Measurements from ENCODE around the gene ZSCAN9.

Gene ZSCAN9

DNA sequence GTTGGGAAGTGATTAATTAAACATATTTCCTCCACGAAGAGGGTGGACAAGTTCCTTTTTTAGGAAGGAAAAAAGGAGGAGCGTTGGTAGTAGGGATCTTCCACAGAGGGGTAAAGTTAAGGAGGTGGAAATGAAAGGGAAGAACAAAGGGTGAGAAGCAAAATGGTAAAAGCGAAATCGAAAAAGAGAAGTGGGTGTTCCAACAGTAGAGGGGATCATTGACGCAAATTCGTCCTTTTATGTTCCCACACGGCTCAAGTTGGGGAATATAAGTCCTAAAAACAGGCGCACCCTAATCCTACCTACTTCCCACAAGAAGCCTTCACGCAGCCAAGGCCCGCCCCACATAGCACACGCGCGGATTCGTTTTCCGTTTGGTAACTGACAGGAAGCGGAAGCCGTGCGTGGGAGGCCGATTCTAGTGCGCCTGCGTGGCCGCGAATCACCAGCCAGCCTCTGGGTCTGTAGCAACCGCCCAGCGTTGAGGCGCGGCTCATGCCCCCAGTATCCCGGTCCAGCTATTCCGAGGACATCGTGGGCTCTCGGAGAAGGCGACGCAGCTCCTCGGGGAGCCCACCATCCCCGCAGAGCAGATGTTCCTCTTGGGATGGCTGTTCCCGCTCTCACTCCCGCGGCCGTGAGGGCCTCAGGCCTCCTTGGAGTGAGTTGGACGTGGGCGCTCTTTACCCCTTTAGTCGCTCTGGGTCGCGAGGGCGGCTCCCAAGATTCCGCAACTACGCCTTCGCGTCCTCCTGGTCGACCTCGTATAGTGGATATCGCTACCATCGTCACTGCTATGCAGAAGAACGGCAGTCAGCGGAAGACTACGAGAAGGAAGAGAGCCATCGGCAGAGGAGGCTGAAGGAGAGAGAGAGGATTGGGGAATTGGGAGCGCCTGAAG is 34.1 kb downstream of the ZSCAN9 start, which contains the start of gene NKAPL:
NKAPL (plus strand) TSS at position 421 of the 901 bp plus-strand sequence; CDS start at position 496, 75 bp downstream.
- in situ Hi-C loops (cut with HindIII; ENCODE audit: low pct_unique_long_range_greater_than_20kb, low sequenced_read_pairs) = no loop called here
- DNase-seq (ENCODE audit: low read depth in 1 of 2, low spot score in 1 of 2) = no peak

GRCh38 chr6:28263922-28264321 is 38.8 kb downstream of the ZSCAN9 start:
- in situ Hi-C loops (cut with HindIII; ENCODE audit: low pct_unique_long_range_greater_than_20kb, low sequenced_read_pairs) = no loop called here
- no peak for TF ChIP-seq JUND (IDR thresholded peaks at IDR 0.05; ENCODE audit: low read depth)

More for the DNA sequence above, 34.1 kb downstream of the ZSCAN9 start, which contains the start of gene NKAPL:
- no peak for TF ChIP-seq JUND (IDR thresholded peaks at IDR 0.05; ENCODE audit: low read depth)

DNA sequence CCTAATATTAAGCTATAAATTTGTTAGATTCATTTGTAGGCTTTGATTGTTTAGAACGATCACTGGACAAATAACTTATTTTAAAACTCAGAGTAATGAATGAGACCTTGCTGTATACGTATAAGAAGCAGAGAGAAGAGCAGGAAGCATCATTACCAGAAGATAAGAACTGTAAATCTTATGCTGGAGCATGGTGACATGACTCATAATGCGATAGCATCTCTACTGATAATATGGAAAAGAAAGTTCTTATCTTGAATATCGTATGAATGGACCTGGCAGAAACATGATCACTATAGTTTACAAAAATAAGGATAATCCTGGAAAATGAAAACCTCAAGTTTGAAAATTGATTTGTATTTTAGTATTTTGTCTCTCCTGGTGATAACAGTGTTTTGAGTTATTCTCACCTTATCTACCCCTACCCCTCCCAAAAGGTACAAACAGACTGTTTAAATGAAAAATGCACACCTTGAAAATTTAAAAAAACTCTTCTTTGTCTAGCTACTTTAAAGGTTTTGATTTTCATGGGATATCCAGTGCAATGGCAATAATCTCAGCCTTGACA is 39.8 kb downstream of the ZSCAN9 start:
- in situ Hi-C loops (cut with HindIII; ENCODE audit: low pct_unique_long_range_greater_than_20kb, low sequenced_read_pairs) = no loop called here
- no peak for DNase-seq (ENCODE audit: low read depth in 1 of 2, low spot score in 1 of 2)
- TF ChIP-seq JUND (IDR thresholded peaks at IDR 0.05; ENCODE audit: low read depth) = no peak

More at GRCh38 chr6:28263922-28264321, 38.8 kb downstream of the ZSCAN9 start:
- DNase-seq (ENCODE audit: low read depth in 1 of 2, low spot score in 1 of 2) = no peak

DNA sequence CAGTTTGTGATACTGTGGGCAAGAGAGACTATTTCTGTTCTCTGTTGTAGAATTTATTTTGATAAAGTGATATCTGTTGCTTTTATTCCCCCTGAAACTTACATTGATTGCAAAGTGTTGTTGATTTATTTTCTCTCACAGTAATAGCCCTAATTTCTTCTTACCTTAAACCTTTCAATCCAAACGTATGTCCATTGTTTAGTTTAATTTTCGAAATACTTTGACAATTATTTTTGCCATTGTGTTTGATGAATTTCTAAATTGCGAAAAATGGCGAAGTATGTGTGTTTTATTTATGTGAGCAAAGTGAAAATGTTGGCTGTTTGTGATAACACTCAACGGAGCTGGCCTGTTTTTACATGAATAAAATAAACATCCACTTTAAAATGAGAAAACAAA is 41.5 kb downstream of the ZSCAN9 start:
- DNase-seq (ENCODE audit: low read depth in 1 of 2, low spot score in 1 of 2) = no peak
- in situ Hi-C loops (cut with HindIII; ENCODE audit: low pct_unique_long_range_greater_than_20kb, low sequenced_read_pairs) = no loop called here
- no peak for TF ChIP-seq JUND (IDR thresholded peaks at IDR 0.05; ENCODE audit: low read depth)

- no peak for TF ChIP-seq JUND (IDR thresholded peaks at IDR 0.05; ENCODE audit: low read depth)
- peak; percentile 73 to 93 for DNase-seq (ENCODE audit: low read depth in 1 of 2, low spot score in 1 of 2)
- in situ Hi-C loops (cut with HindIII; ENCODE audit: low pct_unique_long_range_greater_than_20kb, low sequenced_read_pairs) = no loop called here
Measured at GRCh38 chr6:28266962-28267694, 42.1 kb downstream of the ZSCAN9 start, which contains the start of gene ZSCAN26. ZSCAN26 (plus strand) TSS chr6:28267143; CDS start chr6:28271920, 4,777 bp downstream.

DNA sequence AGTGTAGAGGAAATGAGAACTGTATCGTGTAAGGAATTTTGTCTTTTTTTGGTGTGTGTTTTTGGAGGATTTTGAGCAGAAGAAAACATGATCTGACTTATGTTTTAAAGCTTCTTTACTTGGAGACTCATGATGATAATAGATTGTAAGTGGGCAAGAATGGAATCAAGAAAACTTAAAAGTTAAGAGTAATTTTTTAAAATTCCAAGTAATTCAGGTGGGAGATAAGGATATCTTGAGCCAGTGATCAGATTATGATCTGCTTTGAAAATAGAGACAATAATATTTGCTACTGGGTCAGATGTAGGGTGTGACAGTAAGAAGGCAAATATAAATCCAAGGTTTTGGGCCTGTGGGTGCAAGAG is 42.6 kb downstream of the ZSCAN9 start:
- no peak for TF ChIP-seq JUND (IDR thresholded peaks at IDR 0.05; ENCODE audit: low read depth)
- in situ Hi-C loops (cut with HindIII; ENCODE audit: low pct_unique_long_range_greater_than_20kb, low sequenced_read_pairs) = no loop called here

GRCh38 chr6:28269492-28269891 is 44.4 kb downstream of the ZSCAN9 start:
- TF ChIP-seq JUND (IDR thresholded peaks at IDR 0.05; ENCODE audit: low read depth) = no peak
- no peak for DNase-seq (ENCODE audit: low read depth in 1 of 2, low spot score in 1 of 2)
- in situ Hi-C loops (cut with HindIII; ENCODE audit: low pct_unique_long_range_greater_than_20kb, low sequenced_read_pairs) = no loop called here

More for the DNA sequence above, 42.6 kb downstream of the ZSCAN9 start:
- no peak for DNase-seq (ENCODE audit: low read depth in 1 of 2, low spot score in 1 of 2)

DNA sequence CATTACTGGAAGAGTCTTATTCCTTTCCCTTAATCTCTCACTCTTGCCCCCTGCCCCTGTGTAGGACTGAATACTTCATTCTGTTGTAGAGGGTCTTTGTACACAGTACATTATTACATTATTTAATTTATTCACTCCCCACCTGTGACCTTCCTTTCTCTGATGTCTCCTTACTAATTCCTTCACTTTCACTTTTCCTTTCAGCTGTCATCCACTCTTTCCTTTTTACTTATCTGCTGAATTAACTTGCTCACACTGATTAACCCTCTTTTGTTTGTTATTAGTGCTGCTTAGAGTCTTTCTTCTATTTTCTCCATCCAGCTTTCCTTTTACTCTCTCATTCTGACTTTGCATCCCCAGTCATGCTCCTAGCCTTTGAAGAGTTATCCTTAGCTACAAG is 49.8 kb downstream of the ZSCAN9 start:
- DNase-seq (ENCODE audit: low read depth in 1 of 2, low spot score in 1 of 2) = no peak
- in situ Hi-C loops (cut with HindIII; ENCODE audit: low pct_unique_long_range_greater_than_20kb, low sequenced_read_pairs) = no loop called here
- no peak for TF ChIP-seq JUND (IDR thresholded peaks at IDR 0.05; ENCODE audit: low read depth)

GRCh38 chr6:28277746-28278145 is 52.7 kb downstream of the ZSCAN9 start:
- no peak for DNase-seq (ENCODE audit: low read depth in 1 of 2, low spot score in 1 of 2)

DNA sequence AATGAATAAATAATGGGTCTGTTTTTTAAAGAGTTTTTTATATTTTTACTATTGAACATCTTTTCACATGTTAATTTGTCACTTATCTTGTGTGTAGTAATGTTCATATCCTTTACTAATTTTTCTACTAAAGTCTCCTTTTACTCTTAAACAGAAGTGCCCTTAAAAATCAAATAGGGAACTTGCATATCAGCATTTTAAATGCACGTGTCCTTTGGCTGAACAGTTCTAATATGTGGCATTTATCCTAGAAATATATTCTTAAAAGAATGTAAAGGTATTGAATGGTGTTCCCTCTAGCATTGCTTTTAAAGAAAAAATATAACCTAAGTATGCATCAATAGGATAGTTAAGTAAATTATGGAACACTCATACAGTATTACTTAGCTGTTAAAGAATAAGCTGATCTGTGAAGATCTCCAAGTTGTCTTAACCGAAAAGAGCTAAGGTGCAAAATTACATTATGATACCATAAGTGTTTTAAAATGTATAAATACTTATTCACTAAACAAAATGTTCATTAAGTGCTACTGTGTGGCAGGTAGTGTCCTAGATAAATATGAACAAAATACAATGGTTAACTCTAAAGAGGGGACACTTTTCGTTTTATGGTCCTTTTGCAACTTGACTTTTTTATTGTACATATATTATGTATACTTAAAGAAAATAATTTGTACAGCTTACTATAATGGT is 55.7 kb downstream of the ZSCAN9 start:
- in situ Hi-C loops (cut with HindIII; ENCODE audit: low pct_unique_long_range_greater_than_20kb, low sequenced_read_pairs) = no loop called here
- DNase-seq (ENCODE audit: low read depth in 1 of 2, low spot score in 1 of 2) = no peak
- TF ChIP-seq JUND (IDR thresholded peaks at IDR 0.05; ENCODE audit: low read depth) = no peak

More at GRCh38 chr6:28277746-28278145, 52.7 kb downstream of the ZSCAN9 start:
- in situ Hi-C loops (cut with HindIII; ENCODE audit: low pct_unique_long_range_greater_than_20kb, low sequenced_read_pairs) = no loop called here
- TF ChIP-seq JUND (IDR thresholded peaks at IDR 0.05; ENCODE audit: low read depth) = no peak

DNA sequence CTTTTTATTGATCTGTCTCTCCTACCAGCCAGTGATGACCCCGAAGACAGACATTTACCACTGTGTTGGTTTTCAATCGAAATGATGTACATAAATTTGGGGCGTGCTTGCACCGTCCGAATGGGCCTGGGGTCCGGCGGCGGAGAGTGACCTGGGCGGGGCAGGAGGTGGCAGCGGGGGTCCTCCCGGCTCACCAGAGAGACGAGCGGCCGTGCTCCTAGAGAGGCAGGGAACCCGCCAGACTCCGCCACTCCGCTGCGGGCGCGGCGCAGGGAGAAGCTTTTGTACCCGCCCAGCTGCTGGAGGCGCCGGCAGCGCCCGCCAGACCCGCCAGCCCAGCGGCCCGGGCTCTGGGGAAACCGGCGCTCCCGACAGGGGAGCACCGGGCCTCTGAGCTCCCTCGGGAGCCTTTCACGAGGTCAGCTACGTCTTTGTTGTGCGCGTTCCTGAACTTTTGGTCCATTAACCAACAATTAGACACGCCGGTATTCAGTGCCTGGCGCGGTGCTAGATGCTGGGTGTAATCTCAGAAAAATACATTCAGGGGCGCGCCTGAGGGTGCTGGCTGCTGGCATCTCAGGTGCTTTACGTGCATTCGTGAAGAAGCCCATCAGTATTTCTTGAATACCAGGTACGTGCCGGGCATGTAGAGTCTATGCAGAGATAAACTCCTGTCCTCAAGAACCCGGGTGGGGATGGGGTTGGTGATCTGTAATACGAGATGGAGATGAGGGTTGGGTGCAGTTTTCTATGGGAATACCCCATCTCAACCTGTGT is 56.4 kb downstream of the ZSCAN9 start, which contains the start of gene PGBD1:
PGBD1 (plus strand) TSS at position 285 of the 777 bp plus-strand sequence. CDS start 2,242 bp downstream, outside the sequence.
- DNase-seq (ENCODE audit: low read depth in 1 of 2, low spot score in 1 of 2) = peak in 1 of 2 experiments; percentile 78
- TF ChIP-seq JUND (IDR thresholded peaks at IDR 0.05; ENCODE audit: low read depth) = no peak
- in situ Hi-C loops (cut with HindIII; ENCODE audit: low pct_unique_long_range_greater_than_20kb, low sequenced_read_pairs) = no loop called here

Data from T47D (cell line).